Activated CD4-positive, alpha-beta T cell treated with anti-CD3 and anti-CD28 coated beads, Interleukin-2, amount 10 ng/mL, durations not matched to agents 24 days and 14 days (primary cell): ENCODE measurements around the gene CAMK2A. TPM values are rescaled to one million over a fixed set of nuclear protein-coding genes. Genes with fewer than 3 reads are reported as not detected.
A peak's percentile ranks its signal among the peaks of the same experiment; 100 is the strongest.

ENCODE experiments used
- DNase-seq: peaks from one replicate; pipeline ENCODE4 v3.0.0; 2022
- H3K27ac Mint-ChIP-seq: one replicate; pipeline ENCODE4 v1.8.0; 2022; ENCODE audit warnings: mild to moderate bottlenecking, mixed read lengths
- H3K27me3 Mint-ChIP-seq: one replicate; pipeline ENCODE4 v1.8.0; 2022; ENCODE audit warnings: mixed read lengths
- H3K36me3 Mint-ChIP-seq: one replicate; pipeline ENCODE4 v1.8.0; 2022; ENCODE audit warnings: low read depth, mild to moderate bottlenecking, mixed read lengths
- H3K4me1 Mint-ChIP-seq: one replicate; pipeline ENCODE4 v1.8.0; 2021; ENCODE audit warnings: mixed read lengths
- H3K4me3 Mint-ChIP-seq: one replicate; pipeline ENCODE4 v1.8.0; 2022; ENCODE audit warnings: mild to moderate bottlenecking, moderate library complexity, mixed read lengths
- H3K9me3 Mint-ChIP-seq: one replicate; pipeline ENCODE4 v1.8.0; 2021; ENCODE audit warnings: mixed read lengths
- intact Hi-C: fragments of 100-400 bp; cut with micrococcal nuclease; formaldehyde crosslinking; loops from one replicate; pipeline ENCODE4 v1.15.1; 2023
- total RNA-seq: library from RNA; stranded (reverse); gene quantifications from 2 replicates; pipeline ENCODE4 v1.2.3, GENCODE V29; 2022

Gene CAMK2A
- total RNA-seq, 1 donor from 2014 or later, result not detected

- intact Hi-C loops, result no loop called here
- no peak for DNase-seq
- Mint-ChIP-seq H3K4me3 (no peak overlapping the region), H3K36me3 (no peaks in the 10 kb centered on the region), H3K4me1 (no peaks in the 10 kb centered on the region), H3K27me3 (no peaks in the 10 kb centered on the region), H3K27ac (no peak overlapping the region), H3K9me3 (no peaks in the 10 kb centered on the region)
Observed at GRCh38 chr5:150227036-150227435, 62.5 kb downstream of the CAMK2A start.

GRCh38 chr5:150224483-150225027 is 65.0 kb downstream of the CAMK2A start:
- Mint-ChIP-seq H3K27me3 (no peaks in the 10 kb centered on the region), H3K4me1 (no peaks in the 10 kb centered on the region), H3K27ac (no peak overlapping the region), H3K4me3 (no peak overlapping the region), H3K36me3 (no peaks in the 10 kb centered on the region), H3K9me3 (no peaks in the 10 kb centered on the region)
- intact Hi-C loops, result no loop called here
- no peak for DNase-seq

GRCh38 chr5:150223474-150223873 is 66.1 kb downstream of the CAMK2A start:
- Mint-ChIP-seq H3K27ac (no peak overlapping the region), H3K4me3 (no peak overlapping the region), H3K27me3 (no peaks in the 10 kb centered on the region), H3K36me3 (no peaks in the 10 kb centered on the region), H3K4me1 (no peaks in the 10 kb centered on the region), H3K9me3 (no peaks in the 10 kb centered on the region)
- no peak for DNase-seq
- intact Hi-C loops, result no loop called here

GRCh38 chr5:150222906-150223305 is 66.7 kb downstream of the CAMK2A start:
- Mint-ChIP-seq H3K4me3 (no peak overlapping the region), H3K36me3 (no peaks in the 10 kb centered on the region), H3K4me1 (no peaks in the 10 kb centered on the region), H3K9me3 (no peaks in the 10 kb centered on the region), H3K27ac (no peak overlapping the region), H3K27me3 (no peaks in the 10 kb centered on the region)
- intact Hi-C loops, result no loop called here
- DNase-seq, result no peak

GRCh38 chr5:150221471-150221870 is 68.1 kb downstream of the CAMK2A start:
- no peak overlapping the region for H3K27ac Mint-ChIP-seq
- no peak overlapping the region for H3K4me3 Mint-ChIP-seq
- DNase-seq, result no peak
- H3K27me3 Mint-ChIP-seq, result no peaks in the 10 kb centered on the region
- no peaks in the 10 kb centered on the region for H3K36me3 Mint-ChIP-seq
- H3K9me3 Mint-ChIP-seq, result no peaks in the 10 kb centered on the region
- no peaks in the 10 kb centered on the region for H3K4me1 Mint-ChIP-seq
- intact Hi-C loops, result no loop called here

GRCh38 chr5:150219861-150220260 is 69.7 kb downstream of the CAMK2A start:
- intact Hi-C loops, result loop anchor here (10.0 kb wide), 1 partner anchor 215 kb away; the partner anchor contains the start of genes HMGXB3 and TIGD6
- Mint-ChIP-seq H3K4me1 (no peaks in the 10 kb centered on the region), H3K27ac (no peak overlapping the region), H3K27me3 (peaks cover 3% of the 10 kb centered on the region), H3K4me3 (no peak overlapping the region), H3K9me3 (no peaks in the 10 kb centered on the region), H3K36me3 (no peaks in the 10 kb centered on the region)
- DNase-seq, result no peak

GRCh38 chr5:150219142-150219541 is 70.4 kb downstream of the CAMK2A start:
- Mint-ChIP-seq H3K9me3 (no peaks in the 10 kb centered on the region), H3K4me1 (no peaks in the 10 kb centered on the region), H3K27ac (no peak overlapping the region), H3K27me3 (peaks cover 3% of the 10 kb centered on the region), H3K4me3 (no peak overlapping the region), H3K36me3 (no peaks in the 10 kb centered on the region)
- intact Hi-C loops, result loop anchor here (10.0 kb wide), 1 partner anchor 214 kb away; the partner anchor contains the start of genes HMGXB3 and TIGD6
- no peak for DNase-seq

- Mint-ChIP-seq H3K4me1 (no peaks in the 10 kb centered on the region), H3K4me3 (no peak overlapping the region), H3K9me3 (no peaks in the 10 kb centered on the region), H3K27ac (no peak overlapping the region), H3K36me3 (no peaks in the 10 kb centered on the region), H3K27me3 (peaks cover 3% of the 10 kb centered on the region)
- intact Hi-C loops, result loop anchor here (1.0 to 10.0 kb wide), 4 partner anchors 57 to 384 kb away; partner anchors contain the start of genes HMGXB3 and TIGD6
- no peak for DNase-seq
Observed at GRCh38 chr5:150218693-150219035, 70.9 kb downstream of the CAMK2A start.

- Mint-ChIP-seq H3K36me3 (no peaks in the 10 kb centered on the region), H3K4me3 (no peak overlapping the region), H3K4me1 (no peaks in the 10 kb centered on the region), H3K9me3 (no peaks in the 10 kb centered on the region), H3K27ac (no peak overlapping the region), H3K27me3 (peaks cover 3% of the 10 kb centered on the region)
- intact Hi-C loops, result loop anchor here (1.0 to 10.0 kb wide), 4 partner anchors 57 to 384 kb away; partner anchors contain the start of genes HMGXB3 and TIGD6
- peak; percentile 94 for DNase-seq
Observed at GRCh38 chr5:150217873-150218692, 71.5 kb downstream of the CAMK2A start.

- no peaks in the 10 kb centered on the region for H3K4me1 Mint-ChIP-seq
- peaks cover 3% of the 10 kb centered on the region for H3K27me3 Mint-ChIP-seq
- no peak overlapping the region for H3K27ac Mint-ChIP-seq
- intact Hi-C loops, result loop anchor here (10.0 kb wide), 1 partner anchor 212 kb away; the partner anchor contains the start of genes HMGXB3 and TIGD6
- no peaks in the 10 kb centered on the region for H3K9me3 Mint-ChIP-seq
- no peaks in the 10 kb centered on the region for H3K36me3 Mint-ChIP-seq
- H3K4me3 Mint-ChIP-seq, result no peak overlapping the region
- DNase-seq, result no peak
Observed at GRCh38 chr5:150217038-150217437, 72.5 kb downstream of the CAMK2A start.

- H3K4me3 Mint-ChIP-seq, result no peak overlapping the region
- no peak for DNase-seq
- intact Hi-C loops, result loop anchor here (10.0 kb wide), 1 partner anchor 211 kb away; the partner anchor contains the start of genes HMGXB3 and TIGD6
- no peaks in the 10 kb centered on the region for H3K36me3 Mint-ChIP-seq
- no peaks in the 10 kb centered on the region for H3K9me3 Mint-ChIP-seq
- H3K27ac Mint-ChIP-seq, result no peak overlapping the region
- H3K4me1 Mint-ChIP-seq, result no peaks in the 10 kb centered on the region
- H3K27me3 Mint-ChIP-seq, result peaks cover 3% of the 10 kb centered on the region
Observed at GRCh38 chr5:150215979-150216944, 73.3 kb downstream of the CAMK2A start.

GRCh38 chr5:150214289-150214688 is 75.3 kb downstream of the CAMK2A start:
- H3K27me3 Mint-ChIP-seq, result peaks cover 8% of the 10 kb centered on the region
- no peak overlapping the region for H3K4me3 Mint-ChIP-seq
- H3K4me1 Mint-ChIP-seq, result peaks cover 6% of the 10 kb centered on the region
- H3K27ac Mint-ChIP-seq, result no peak overlapping the region
- intact Hi-C loops, result loop anchor here (10.0 kb wide), 1 partner anchor 209 kb away; the partner anchor contains the start of genes HMGXB3 and TIGD6
- no peaks in the 10 kb centered on the region for H3K36me3 Mint-ChIP-seq
- DNase-seq, result no peak
- no peaks in the 10 kb centered on the region for H3K9me3 Mint-ChIP-seq

GRCh38 chr5:150213530-150213929 is 76.0 kb downstream of the CAMK2A start:
- Mint-ChIP-seq H3K36me3 (no peaks in the 10 kb centered on the region), H3K27ac (no peak overlapping the region), H3K4me1 (peaks cover 14% of the 10 kb centered on the region), H3K9me3 (no peaks in the 10 kb centered on the region), H3K4me3 (no peak overlapping the region), H3K27me3 (peaks cover 15% of the 10 kb centered on the region)
- DNase-seq, result no peak
- intact Hi-C loops, result loop anchor here (10.0 kb wide), 1 partner anchor 209 kb away; the partner anchor contains the start of genes HMGXB3 and TIGD6
